GM12878 (cell line): ENCODE measurements around the gene FAM50A. TPM values are rescaled to one million over a fixed set of nuclear protein-coding genes. Genes with fewer than 3 reads are reported as not detected.

Source experiments
- ATAC-seq: fragments of 200-7000 bp; cut with Tn5 transposase; 3 replicates; pipeline ENCODE4 v1.9.1; 2020; ENCODE audit warnings: mild to moderate bottlenecking, moderate library complexity
- BruUV-seq: library from RNA; stranded (reverse); fragments of 400-500 nt; replicated peaks from 2 replicates; lab custom pipeline; 2021; lab: Mats Ljungman, UMichigan
- CTCF ChIA-PET: fragments of 300-600 bp; sonication (Branson Sonifier 250); formaldehyde crosslinking; extraction: SDS; loops from one replicate; lab custom pipeline; 2021; ENCODE audit warnings: inconsistent platforms; lab: Yijun Ruan, JAX
- POLR2A ChIA-PET: fragments of 350-600 bp; formaldehyde crosslinking; extraction: SDS; loops from one replicate; lab custom pipeline; 2021; ENCODE audit warnings: inconsistent platforms; lab: Charles Lee
- RAD21 ChIA-PET: fragments of 300-600 bp; sonication (Branson Sonifier 250); formaldehyde crosslinking; loops from one replicate; lab custom pipeline; 2023; ENCODE audit warnings: antibody characterized with exemption; ENCODE audit not compliant: unreplicated experiment; lab: Charles Lee
- SMC1A ChIA-PET: fragments of 300-600 bp; sonication (Branson Sonifier 250); formaldehyde crosslinking; loops from one replicate; lab custom pipeline; 2023; ENCODE audit not compliant: unreplicated experiment, uncharacterized antibody; lab: Charles Lee
- DNase-seq: peaks from one replicate; pipeline ENCODE4 v3.0.0-alpha.2; 2011; ENCODE audit warnings: low read depth, low spot score
- FAIRE-seq: peaks from 3 replicates; lab custom pipeline; 2011; peaks lifted over from hg19 to GRCh38; lab: Jason Lieb, UNC
- H2AFZ ChIP-seq: 2 replicates; pipeline ENCODE4 v1.6.0; 2011; ENCODE audit warnings: low read depth, low read length, control low read depth; ENCODE audit not compliant: control insufficient read depth
- H3K27ac ChIP-seq: 2 replicates; pipeline ENCODE4 v1.5.1; 2011; ENCODE audit warnings: control low read depth; ENCODE audit not compliant: control insufficient read depth, insufficient read depth
- H3K27me3 ChIP-seq, 2 experiments: replicated peaks in 1 of 2; 2 replicates each; pipeline versions ENCODE4 v1.6.0 to v1.6.1; 2011; ENCODE audit warnings: low read length in 1 of 2; ENCODE audit not compliant: control insufficient read depth in 2 of 2, insufficient read depth in 2 of 2
- H3K36me3 ChIP-seq, 2 experiments: 2 replicates each; pipeline ENCODE4 v1.5.1; 2011; ENCODE audit warnings: low read length in 1 of 2; ENCODE audit not compliant: control insufficient read depth in 2 of 2, insufficient read depth in 2 of 2
- H3K4me1 ChIP-seq: 2 replicates; pipeline ENCODE4 v1.6.1; 2011; ENCODE audit warnings: mild to moderate bottlenecking, low read length, moderate library complexity, mixed read lengths; ENCODE audit not compliant: control insufficient read depth, insufficient read depth
- H3K4me2 ChIP-seq: 2 replicates; pipeline ENCODE4 v1.6.0; 2011; ENCODE audit warnings: control low read depth; ENCODE audit not compliant: control insufficient read depth, insufficient read depth
- H3K4me3 ChIP-seq: fragments of 200-600 bp; sonication (generic); 2 replicates; pipeline ENCODE4 v1.5.1; 2016
- H3K79me2 ChIP-seq: 2 replicates; pipeline ENCODE4 v1.6.0; 2011; ENCODE audit warnings: low read length; ENCODE audit not compliant: control insufficient read depth, insufficient read depth
- H3K9ac ChIP-seq: 2 replicates; pipeline ENCODE4 v1.8.0; 2011; ENCODE audit warnings: low read length, control low read depth, mixed read lengths; ENCODE audit not compliant: control insufficient read depth, insufficient read depth
- H3K9me3 ChIP-seq: replicated peaks from 3 replicates; pipeline ENCODE4 v1.5.1; 2011; ENCODE audit warnings: mild to moderate bottlenecking, low read length; ENCODE audit not compliant: control insufficient read depth, insufficient read depth
- H4K20me1 ChIP-seq: 2 replicates; pipeline ENCODE4 v1.6.0; 2011; ENCODE audit not compliant: control insufficient read depth, insufficient read depth
- BMI1 ChIP-seq: fragments of 450-650 bp; IDR thresholded peaks from 2 replicates; pipeline ENCODE4 v1.6.1; 2016; ENCODE audit warnings: mild to moderate bottlenecking, moderate library complexity, borderline replicate concordance
- CHD1 ChIP-seq: IDR thresholded peaks from 2 replicates; pipeline ENCODE4 v1.6.1; 2012; ENCODE audit warnings: low read depth, low read length, improper control_type of control experiment
- CHD2 ChIP-seq: IDR thresholded peaks from 2 replicates; pipeline ENCODE4 v1.6.1; 2011; ENCODE audit warnings: low read depth, low read length, improper control_type of control experiment, borderline replicate concordance
- JUNB ChIP-seq: IDR thresholded peaks from 2 replicates; pipeline ENCODE4 v1.6.1; 2016; ENCODE audit warnings: antibody characterized with exemption, mild to moderate bottlenecking
- KAT2A ChIP-seq: conservative IDR thresholded peaks from 2 replicates; pipeline ENCODE4 v1.6.1; 2011; ENCODE audit warnings: low read depth, low read length; ENCODE audit not compliant: control insufficient read depth
- MAX ChIP-seq: IDR thresholded peaks from 2 replicates; pipeline ENCODE4 v1.6.1; 2012; ENCODE audit warnings: low read depth, low read length, improper control_type of control experiment
- NFYA ChIP-seq: IDR thresholded peaks from 2 replicates; pipeline ENCODE4 v1.6.1; 2011; ENCODE audit warnings: low read depth, mild to moderate bottlenecking, low read length, improper control_type of control experiment, borderline replicate concordance
- NR2F1 ChIP-seq: fragments of 450-650 bp; conservative IDR thresholded peaks from 2 replicates; pipeline ENCODE4 v1.6.1; 2017; ENCODE audit warnings: mild to moderate bottlenecking
- REST ChIP-seq: IDR thresholded peaks from 2 replicates; pipeline ENCODE4 v1.6.1; 2012; ENCODE audit warnings: mild to moderate bottlenecking, low read depth, low read length
- RUNX3 ChIP-seq: IDR thresholded peaks from 2 replicates; pipeline ENCODE4 v1.6.1; 2012; ENCODE audit warnings: low read length, inconsistent platforms
- SIN3A ChIP-seq: IDR thresholded peaks from 2 replicates; pipeline ENCODE4 v1.6.1; 2012; ENCODE audit warnings: low read depth, low read length, improper control_type of control experiment
- SMARCA5 ChIP-seq: fragments of 450-650 bp; IDR thresholded peaks from 2 replicates; pipeline ENCODE4 v1.6.1; 2017; ENCODE audit warnings: mild to moderate bottlenecking
- TAF1 ChIP-seq: IDR thresholded peaks from 2 replicates; pipeline ENCODE4 v1.6.1; 2011; ENCODE audit warnings: mild to moderate bottlenecking, low read depth, low read length, borderline replicate concordance
- WGBS: methylation state at CpG from one replicate; pipeline ENCODE4 v1.1.6; 2016; ENCODE audit warnings: low lambda C conversion rate; ENCODE audit not compliant: insufficient replicate concordance, insufficient coverage; ENCODE audit errors: missing lambda C conversion rate; 5-methylcytosine and 5-hydroxymethylcytosine counted together
- in situ Hi-C: fragments of 300-500 bp; cut with MboI; formaldehyde crosslinking; loops from 9 replicates; pipeline ENCODE4 v1.14.3; 2018; ENCODE audit warnings: mixed read lengths
- intact Hi-C: fragments of 100-400 bp; cut with micrococcal nuclease; formaldehyde crosslinking; loops from one replicate; pipeline ENCODE4 v1.14.2; 2022; ENCODE audit not compliant: unreplicated experiment
- polyA plus RNA-seq, 11 experiments: library from polyadenylated mRNA; depleted of rRNA in 4 of 11; unstranded in 6 of 11; stranded (reverse) in 5 of 11; fragments of >200 nt; fragmentation: Nextera tagmentation in 4 of 11; fragmentation: Illumina TruSeq in 1 of 11; extraction: Ambion mirVana in 4 of 11; extraction: Trizol in 1 of 11; gene quantifications; 1 replicate in 1 of 11; 2 replicates in 10 of 11; pipeline versions ENCODE4 v1.2.1 to v1.2.3, GENCODE V29; 2011 to 2016; ENCODE audit warnings: inconsistent platforms in 2 of 11, missing spikeins in 2 of 11, low read depth in 1 of 11
- total RNA-seq, 4 experiments: library from RNA; depleted of rRNA in 3 of 4; stranded (reverse); fragments of >200 nt in 3 of 4; fragmentation: Illumina TruSeq in 1 of 4; extraction: Trizol in 1 of 4; gene quantifications; 2 replicates each; pipeline versions ENCODE4 v1.2.1 to v1.2.3, GENCODE V29; 2013 to 2021

The FAM50A gene
- total and polyA plus RNA-seq, 10 of the 15 experiments (the other 5 are each of a cell fraction or from before 2014, with no cell fraction given), result 4.2 to 46.7 (median 34.6) TPM

GRCh38 chrX:154482786-154483185 is 38.8 kb downstream of the FAM50A start:
- ChIA-PET CTCF (interaction anchor here (0.9 kb wide), 1 partner anchor 109 kb away, joined by 4 read pairs; no protein-coding TSS in a partner anchor), POLR2A (interaction anchor here (1.6 kb wide), 1 partner anchor 71 kb away, joined by 4 read pairs; no protein-coding TSS in a partner anchor), SMC1A (interaction anchor here (0.6 kb wide), 1 partner anchor 26 kb away, joined by 3 read pairs; no protein-coding TSS in a partner anchor), RAD21 (no interaction called here)
- no peak for DNase-seq
- H3K27me3 ChIP-seq, result no peaks in the 10 kb centered on the region
- 48% methylated on average over 6 of the region's 7 CpGs for WGBS
- H4K20me1 ChIP-seq, result no peaks in the 10 kb centered on the region
- in situ Hi-C loops (no loop called here), intact Hi-C loops (no loop called here)
- BruUV-seq, result no TSS peak
- peaks cover 16% of the 10 kb centered on the region for H3K79me2 ChIP-seq
- H3K4me2 ChIP-seq, result no peak overlapping the region
- FAIRE-seq, result no peak
- H3K36me3 ChIP-seq, result peaks cover 0 to 2% of the 10 kb centered on the region in 2 experiments; a peak in 2 of 4 replicates
- no peaks in the 10 kb centered on the region; the same call in 2 of the 3 replicates for H3K9me3 ChIP-seq
- H3K9ac ChIP-seq, result no peak overlapping the region
- ATAC-seq, result no peak
- no peak overlapping the region for H3K27ac ChIP-seq
- no peak for TF ChIP-seq JUNB
- TF ChIP-seq CHD2, result no peak
- TF ChIP-seq CHD1, result no peak
- no peak for TF ChIP-seq TAF1
- no peak for TF ChIP-seq RUNX3
- no peak for TF ChIP-seq KAT2A
- TF ChIP-seq REST, result no peak
- no peak for TF ChIP-seq NR2F1
- no peak for TF ChIP-seq BMI1
- no peak for TF ChIP-seq SMARCA5
- TF ChIP-seq NFYA, result no peak
- no peak for TF ChIP-seq MAX
- no peak for TF ChIP-seq SIN3A
- no peak overlapping the region for H2AFZ ChIP-seq
- no peak overlapping the region for H3K4me3 ChIP-seq
- peaks cover 8% of the 10 kb centered on the region; the same call in 1 of the 2 replicates for H3K4me1 ChIP-seq
